Heart left ventricle (tissue), 16 donors: ENCODE results near the gene CEP170. TPM values are rescaled to one million over a fixed set of nuclear protein-coding genes. Genes with fewer than 3 reads are reported as not detected.
"Not testable (repeated sequence)": the region's sequence is repeated elsewhere in the genome, so short reads cannot be mapped to it uniquely, and the experiment has no call there.

Experiments used
- ATAC-seq, 4 donors: fragments of 200-7000 bp; cut with Tn5 transposase; one replicate each; pipeline ENCODE4 v1.9.1; 2020 to 2022; ENCODE audit warnings: moderate library complexity in 4 of 4, mild to moderate bottlenecking in 3 of 4, moderate number of reproducible peaks in 1 of 4
- DNase-seq, 5 donors: peaks; one replicate each; pipeline ENCODE4 v3.0.0-alpha.2; 2020
- H3K27ac ChIP-seq, 12 donors: fragments of 200-600 bp; sonication (generic) in 4 of 12; one replicate each; pipeline versions ENCODE4 v1.5.0 to v1.8.0; 2016 to 2022; ENCODE audit warnings: mild to moderate bottlenecking in 2 of 12
- H3K27me3 ChIP-seq, 9 donors: fragments of 200-600 bp; sonication (generic) in 2 of 9; one replicate each; pipeline versions ENCODE4 v1.5.1 to v1.8.0; 2016 to 2022; ENCODE audit warnings: mild to moderate bottlenecking in 3 of 9
- H3K36me3 ChIP-seq, 9 donors: fragments of 200-600 bp; sonication (generic) in 2 of 9; one replicate each; pipeline versions ENCODE4 v1.5.0 to v1.8.0; 2018 to 2022; ENCODE audit warnings: mild to moderate bottlenecking in 2 of 9
- H3K4me1 ChIP-seq, 12 donors: fragments of 200-600 bp; sonication (generic) in 4 of 12; one replicate each; pipeline versions ENCODE4 v1.5.0 to v1.8.0; 2016 to 2022; ENCODE audit warnings: mild to moderate bottlenecking in 3 of 12
- H3K4me3 ChIP-seq, 12 donors: fragments of 200-600 bp; sonication (generic) in 4 of 12; one replicate each; pipeline versions ENCODE4 v1.5.0 to v1.8.0; 2017 to 2022; ENCODE audit warnings: mild to moderate bottlenecking in 9 of 12, moderate library complexity in 4 of 12
- H3K9me3 ChIP-seq, 12 donors: fragments of 200-600 bp; sonication (generic) in 4 of 12; one replicate each; pipeline versions ENCODE4 v1.5.0 to v1.8.0; 2016 to 2022; ENCODE audit warnings: mild to moderate bottlenecking in 1 of 12
- POLR2A ChIP-seq, 2 donors: fragments of 450-650 bp; IDR thresholded peaks; one replicate each; pipeline ENCODE4 v1.6.1; 2017; ENCODE audit warnings: antibody characterized with exemption in 2 of 2, mild to moderate bottlenecking in 2 of 2, moderate library complexity in 2 of 2
- WGBS, 4 donors: extraction: QIAGEN DNeasy Blood & Tissue Kit in 2 of 4; methylation state at CpG; one replicate each; pipeline versions ENCODE4 v1.1.5 to v1.1.7; 2013 to 2018; 5-methylcytosine and 5-hydroxymethylcytosine counted together
- intact Hi-C, 10 donors: fragments of 100-400 bp; cut with DNase I; formaldehyde crosslinking; loops; one replicate each; pipeline versions ENCODE4 v1.11.1 to v1.14.2; 2022
- polyA plus RNA-seq, 2 donors: library from polyadenylated mRNA; stranded (reverse); fragments of 200-250 nt; gene quantifications; one replicate each; pipeline ENCODE4 v1.2.3, GENCODE V29; 2013
- total RNA-seq, 9 donors: library from RNA; depleted of rRNA in 2 of 9; stranded (reverse); fragments of >200 nt in 2 of 9; fragmentation: NEBNext Ultra II Directional in 3 of 9; extraction: Animal tissue kit (Norgen Biotek cat#: 25700) in 3 of 9; gene quantifications; one replicate each; pipeline versions ENCODE4 v1.1.0 to v1.2.4, GENCODE V29; 2016 to 2023
- TF ChIP-seq, protein P1 (sequence below), 12 donors: fragments of 200-600 bp; sonication (generic) in 4 of 12; IDR thresholded peaks; one replicate each; pipeline versions ENCODE4 v1.5.0 to v1.8.0; 2018 to 2022; ENCODE audit warnings: antibody characterized with exemption in 12 of 12, mild to moderate bottlenecking in 5 of 12
- donor health status: ischemic (EF 13 %, LVEDD 7.1; RV severe dilation, severe dysfunction).
- donor health status: healthy with polysubstance abuse.
- donor health status: DM: no; HTN: yes; CAD: no.
- donor health status: DM: no; HTN: no; CAD: no.
- donor health status: ischemic (EF 25% LVEDD 6.9; RV normal size, moderate dysfunction).
- donor health status: ischemic (EF 25% LVEDD 5.7; RV mildly dilated, moderate dysfunction).
- donor health status: healthy.
- donor health status: DM: yes; HTN: yes; CAD: no.
- donor health status: ischemic (EF 35%, LVEDD 5.7; RV mildly dilated, moderate dysfunction).
- donor health status: nonischemic (EF 11% LVEDD 7.7; RV severe dilation, severe dysfunction).
- donor health status: DM: yes; HTN: yes; CAD: no.
- donor health status: PGD.
- donor health status: ischemic (EF 29% LVEDD 5.4; RV normal size, mild dysfunction).
- donor health status: nonischemic (EF 23%, LVEDD 6.1; RV moderate dilation, normal function).

The CEP170 gene
- total and polyA plus RNA-seq, 11 donors: 9.7 to 70.3 (median 37.7) TPM

- intact Hi-C loops: no loop called here
These were observed 38.3 kb downstream of the CEP170 start for GRCh38 chr1:243216741-243217140.

GRCh38 chr1:243215276-243215875 lies 39.7 kb downstream of the CEP170 start:
- H3K27me3 ChIP-seq, H3K4me3 ChIP-seq, intact Hi-C loops, H3K27ac ChIP-seq, H3K9me3 ChIP-seq, ATAC-seq, DNase-seq: not testable (repeated sequence)
- 83 to 89% (median 87%) methylated on average over 11 to 12 of the region's 12 CpGs for WGBS, 4 donors
- Histone ChIP-seq H3K36me3 (peaks cover 0 to 28% (median 11%) of the 10 kb centered on the region in 9 donors), H3K4me1 (peaks cover 0 to 30% (median 17%) of the 10 kb centered on the region in 12 donors)

More at GRCh38 chr1:243216741-243217140, 38.3 kb downstream of the CEP170 start:
- WGBS, 4 donors: 96 to 99% (median 97%) methylated on average over 2 of the region's 2 CpGs
- Histone ChIP-seq H3K9me3 (no peaks in the 10 kb centered on the region), H3K4me3 (no peak overlapping the region), H3K27ac (no peak overlapping the region), H3K27me3 (no peaks in the 10 kb centered on the region), H3K4me1 (peaks cover 0 to 30% (median 16%) of the 10 kb centered on the region in 12 donors), H3K36me3 (peaks cover 0 to 41% (median 25%) of the 10 kb centered on the region in 9 donors)
- DNase-seq: no peak
- TF ChIP-seq, protein P1, sequence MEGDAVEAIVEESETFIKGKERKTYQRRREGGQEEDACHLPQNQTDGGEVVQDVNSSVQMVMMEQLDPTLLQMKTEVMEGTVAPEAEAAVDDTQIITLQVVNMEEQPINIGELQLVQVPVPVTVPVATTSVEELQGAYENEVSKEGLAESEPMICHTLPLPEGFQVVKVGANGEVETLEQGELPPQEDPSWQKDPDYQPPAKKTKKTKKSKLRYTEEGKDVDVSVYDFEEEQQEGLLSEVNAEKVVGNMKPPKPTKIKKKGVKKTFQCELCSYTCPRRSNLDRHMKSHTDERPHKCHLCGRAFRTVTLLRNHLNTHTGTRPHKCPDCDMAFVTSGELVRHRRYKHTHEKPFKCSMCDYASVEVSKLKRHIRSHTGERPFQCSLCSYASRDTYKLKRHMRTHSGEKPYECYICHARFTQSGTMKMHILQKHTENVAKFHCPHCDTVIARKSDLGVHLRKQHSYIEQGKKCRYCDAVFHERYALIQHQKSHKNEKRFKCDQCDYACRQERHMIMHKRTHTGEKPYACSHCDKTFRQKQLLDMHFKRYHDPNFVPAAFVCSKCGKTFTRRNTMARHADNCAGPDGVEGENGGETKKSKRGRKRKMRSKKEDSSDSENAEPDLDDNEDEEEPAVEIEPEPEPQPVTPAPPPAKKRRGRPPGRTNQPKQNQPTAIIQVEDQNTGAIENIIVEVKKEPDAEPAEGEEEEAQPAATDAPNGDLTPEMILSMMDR (IDR thresholded peaks at IDR 0.05): no peak
- no peak for TF ChIP-seq POLR2A (IDR thresholded peaks at IDR 0.05)
- no peak for ATAC-seq

GRCh38 chr1:243213045-243213787 lies 41.9 kb downstream of the CEP170 start:
- 71 to 77% (median 75%) methylated on average over 4 of the region's 4 CpGs for WGBS, 4 donors
- TF ChIP-seq, protein P1 (IDR thresholded peaks at IDR 0.05): no peak
- no peak for TF ChIP-seq POLR2A (IDR thresholded peaks at IDR 0.05)
- no peak for DNase-seq
- Histone ChIP-seq H3K9me3 (no peaks in the 10 kb centered on the region), H3K27me3 (no peaks in the 10 kb centered on the region), H3K36me3 (peaks cover 0 to 20% (median 3%) of the 10 kb centered on the region in 9 donors), H3K27ac (peak overlapping the region in 6 of 12 donors; percentile 3 to 44 (median 22)), H3K4me3 (no peak overlapping the region), H3K4me1 (peaks cover 0 to 22% (median 14%) of the 10 kb centered on the region in 12 donors)
- intact Hi-C loops: loop anchor here in 1 of 10 donors (5.0 kb wide), 1 partner anchor 39 kb away; no protein-coding TSS in a partner anchor
- peak in 3 of 4 donors; percentile 64 to 77 (median 75) for ATAC-seq

DNA sequence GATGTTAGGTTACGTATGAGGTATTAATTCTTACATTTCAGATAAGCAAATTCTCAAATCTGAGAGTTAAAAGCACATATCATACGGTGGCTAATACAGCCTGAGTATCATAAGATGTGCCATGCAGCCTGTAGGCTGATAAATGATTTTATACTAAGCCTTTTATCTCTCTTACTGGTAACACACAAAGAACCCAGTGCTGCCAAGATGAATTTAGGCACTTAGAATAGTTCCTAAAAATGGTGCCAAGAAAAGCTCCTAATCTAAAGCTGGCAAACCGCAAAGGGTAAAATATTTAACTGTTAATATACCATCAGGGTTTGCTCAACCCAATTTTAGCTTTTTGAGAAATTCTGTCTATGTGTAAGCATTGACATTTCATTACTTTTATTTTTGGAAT lies 43.1 kb downstream of the CEP170 start:
- peaks cover 0 to 18% (median 13%) of the 10 kb centered on the region in 12 donors for H3K4me1 ChIP-seq
- intact Hi-C loops: loop anchor here in 1 of 10 donors (5.0 kb wide), 1 partner anchor 40 kb away; no protein-coding TSS in a partner anchor
- H3K4me3 ChIP-seq, H3K27me3 ChIP-seq, H3K9me3 ChIP-seq, DNase-seq: not testable (repeated sequence)
- H3K27ac ChIP-seq: peak overlapping the region in 5 of 12 donors; percentile 14 to 44 (median 35)
- ATAC-seq: peak; percentile 84 to 92 (median 87)
- peaks cover 0 to 18% (median 1%) of the 10 kb centered on the region in 9 donors for H3K36me3 ChIP-seq
- 25 to 51% (median 31%) methylated on average over 2 to 3 of the region's 3 CpGs for WGBS, 4 donors

- H3K4me3 ChIP-seq, H3K27me3 ChIP-seq, intact Hi-C loops, DNase-seq, H3K9me3 ChIP-seq: not testable (repeated sequence)
- ATAC-seq: peak; percentile 86 to 93 (median 90)
- Histone ChIP-seq H3K27ac (peak overlapping the region in 10 of 12 donors; percentile 34 to 76 (median 65)), H3K36me3 (peaks cover 0 to 29% (median 15%) of the 10 kb centered on the region in 9 donors), H3K4me1 (peaks cover 0 to 15% (median 2%) of the 10 kb centered on the region in 12 donors)
- WGBS, 4 donors: 41 to 62% (median 57%) methylated on average over 3 of the region's 3 CpGs
These were observed 50.0 kb downstream of the CEP170 start for GRCh38 chr1:243205026-243205501.

DNA sequence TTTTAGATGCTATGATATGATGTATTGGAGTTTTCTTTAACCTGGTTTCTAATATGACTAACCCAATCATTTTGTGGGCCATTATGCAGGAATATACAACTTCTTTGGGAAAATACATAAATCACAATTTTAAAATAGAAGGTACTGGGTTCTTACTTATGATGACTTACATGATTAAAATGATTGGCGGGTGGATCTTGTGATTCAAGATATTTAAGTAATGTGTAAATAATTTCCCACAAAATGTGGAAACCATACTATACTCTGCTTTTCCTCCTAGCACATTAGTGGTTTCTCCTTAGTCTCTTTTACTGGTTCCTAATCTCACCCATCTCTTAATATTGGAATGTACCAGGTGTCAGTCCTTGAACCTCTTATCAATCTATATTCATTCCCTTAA lies 50.7 kb downstream of the CEP170 start:
- ATAC-seq, H3K4me3 ChIP-seq, DNase-seq, H3K9me3 ChIP-seq, H3K27me3 ChIP-seq, intact Hi-C loops: not testable (repeated sequence)
- 95 to 100% (median 97%) methylated on average over 1 of the region's 1 CpG for WGBS, 4 donors
- H3K4me1 ChIP-seq: peaks cover 0 to 15% (median 2%) of the 10 kb centered on the region in 12 donors
- peak overlapping the region in 3 of 12 donors; percentile 49 to 76 (median 70) for H3K27ac ChIP-seq
- peaks cover 0 to 30% (median 18%) of the 10 kb centered on the region in 9 donors for H3K36me3 ChIP-seq

DNA sequence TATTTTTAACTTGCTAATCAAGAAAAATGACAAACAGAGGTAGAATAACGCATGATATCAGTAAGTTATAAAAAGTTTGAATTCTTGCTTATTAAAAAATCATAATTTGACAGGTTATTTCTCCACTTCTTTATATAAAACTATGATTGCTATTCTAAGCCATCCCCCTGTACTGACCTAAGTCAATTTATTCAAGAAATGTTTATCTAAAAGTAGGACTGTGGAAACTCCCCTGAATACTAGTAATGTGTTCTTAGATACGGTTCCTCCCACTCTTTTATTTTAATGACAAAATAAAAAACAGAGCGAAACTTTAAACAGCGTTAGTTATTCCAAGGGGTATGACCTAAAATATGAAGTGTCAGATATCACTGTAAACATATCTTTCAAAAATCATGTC lies 51.9 kb downstream of the CEP170 start:
- H3K9me3 ChIP-seq, H3K27me3 ChIP-seq, intact Hi-C loops, ATAC-seq, H3K4me3 ChIP-seq, DNase-seq: not testable (repeated sequence)
- Histone ChIP-seq H3K27ac (peak overlapping the region in 1 of 12 donors; percentile 18), H3K36me3 (peaks cover 0 to 34% (median 26%) of the 10 kb centered on the region in 9 donors), H3K4me1 (peaks cover 0 to 15% (median 2%) of the 10 kb centered on the region in 12 donors)
- 53 to 80% (median 76%) methylated on average over 4 of the region's 4 CpGs for WGBS, 4 donors

- H3K4me3 ChIP-seq, H3K27me3 ChIP-seq, intact Hi-C loops, ATAC-seq, H3K27ac ChIP-seq, DNase-seq, H3K9me3 ChIP-seq: not testable (repeated sequence)
- WGBS, 4 donors: 66 to 71% (median 68%) methylated on average over 2 of the region's 2 CpGs
- peaks cover 0 to 51% (median 37%) of the 10 kb centered on the region in 9 donors for H3K36me3 ChIP-seq
- peaks cover 0 to 15% (median 2%) of the 10 kb centered on the region in 12 donors for H3K4me1 ChIP-seq
These were observed 53.8 kb downstream of the CEP170 start for GRCh38 chr1:243201316-243201715.
